ENCODE measurements around the gene JAM3.
A peak's percentile ranks its signal among the peaks of the same experiment; 100 is the strongest.

Gene JAM3

GRCh38 chr11:134120143-134120850 lies 51.4 kb downstream of the JAM3 start:
- no peak for TF ChIP-seq CTCF (IDR thresholded peaks at IDR 0.05; ENCODE audit: low read depth, low read length)
- peak overlapping the region; percentile 39 for H3K4me3 ChIP-seq (ENCODE audit: low read depth, low read length)

GRCh38 chr11:134120921-134121526 lies 52.2 kb downstream of the JAM3 start:
- H3K4me3 ChIP-seq (ENCODE audit: low read depth, low read length) = peak overlapping the region; percentile 39
- TF ChIP-seq CTCF (IDR thresholded peaks at IDR 0.05; ENCODE audit: low read depth, low read length) = no peak

GRCh38 chr11:134124660-134125451 lies 56.0 kb downstream of the JAM3 start:
- no peak for TF ChIP-seq CTCF (IDR thresholded peaks at IDR 0.05; ENCODE audit: low read depth, low read length)
- peak overlapping the region; percentile 51 for H3K4me3 ChIP-seq (ENCODE audit: low read depth, low read length)

- peak overlapping the region; percentile 51 for H3K4me3 ChIP-seq (ENCODE audit: low read depth, low read length)
- no peak for TF ChIP-seq CTCF (IDR thresholded peaks at IDR 0.05; ENCODE audit: low read depth, low read length)
Observed at GRCh38 chr11:134125507-134125906, 56.6 kb downstream of the JAM3 start.

GRCh38 chr11:134126217-134126822 lies 57.4 kb downstream of the JAM3 start:
- no peak overlapping the region for H3K4me3 ChIP-seq (ENCODE audit: low read depth, low read length)

GRCh38 chr11:134131628-134132244 lies 62.9 kb downstream of the JAM3 start:
- no peak overlapping the region for H3K4me3 ChIP-seq (ENCODE audit: low read depth, low read length)
- no peak for TF ChIP-seq CTCF (IDR thresholded peaks at IDR 0.05; ENCODE audit: low read depth, low read length)

More at GRCh38 chr11:134126217-134126822, 57.4 kb downstream of the JAM3 start:
- no peak for TF ChIP-seq CTCF (IDR thresholded peaks at IDR 0.05; ENCODE audit: low read depth, low read length)

Data from WI38 (cell line).